Progenitor cell of endocrine pancreas (in vitro differentiated cells): Measurements from ENCODE around the gene FUT1. TPM values are rescaled to one million over a fixed set of nuclear protein-coding genes. Genes with fewer than 3 reads are reported as not detected.
A peak's percentile ranks its signal among the peaks of the same experiment; 100 is the strongest.

Experiments
- DNase-seq: peaks from one replicate; pipeline ENCODE4 v3.0.0; 2021; ENCODE audit warnings: low spot score; ENCODE audit not compliant: unreplicated experiment
- H3K27ac Mint-ChIP-seq: 2 replicates; pipeline ENCODE4 v1.8.0; 2021; ENCODE audit warnings: mild to moderate bottlenecking, moderate library complexity, mixed read lengths
- H3K27me3 Mint-ChIP-seq: 2 replicates; pipeline ENCODE4 v1.8.0; 2021; ENCODE audit warnings: mixed read lengths
- H3K36me3 Mint-ChIP-seq: 2 replicates; pipeline ENCODE4 v1.8.0; 2022; ENCODE audit warnings: mixed read lengths; ENCODE audit not compliant: insufficient read depth
- H3K4me1 Mint-ChIP-seq: 2 replicates; pipeline ENCODE4 v1.8.0; 2021; ENCODE audit warnings: low read depth, mixed read lengths
- H3K4me3 Mint-ChIP-seq: 2 replicates; pipeline ENCODE4 v1.8.0; 2021; ENCODE audit warnings: low read depth, mild to moderate bottlenecking, moderate library complexity, mixed read lengths
- H3K9me3 Mint-ChIP-seq: 2 replicates; pipeline ENCODE4 v1.8.0; 2021; ENCODE audit warnings: low read depth, mixed read lengths
- CTCF ChIP-seq: fragments of 200-600 bp; sonication (generic); IDR thresholded peaks from one replicate; pipeline ENCODE4 v1.5.0; 2021; ENCODE audit warnings: antibody characterized with exemption, mild to moderate bottlenecking; ENCODE audit not compliant: unreplicated experiment
- total RNA-seq: library from RNA; stranded (reverse); gene quantifications from 2 replicates; pipeline ENCODE4 v1.2.1, GENCODE V29; 2021

The FUT1 gene
- total RNA-seq, 1 donor from 2014 or later, result 5.4 TPM

GRCh38 chr19:48784527-48784926 is 32.1 kb upstream of the FUT1 start:
- no peak for TF ChIP-seq CTCF

GRCh38 chr19:48780631-48781391 is 28.4 kb upstream of the FUT1 start:
- Mint-ChIP-seq H3K27me3 (no peaks in the 10 kb centered on the region), H3K9me3 (no peaks in the 10 kb centered on the region), H3K4me1 (peaks cover 10% of the 10 kb centered on the region), H3K4me3 (no peak overlapping the region), H3K36me3 (no peaks in the 10 kb centered on the region), H3K27ac (peak overlapping the region; percentile 1)
- no peak for DNase-seq
- TF ChIP-seq CTCF, result no peak

More at GRCh38 chr19:48784527-48784926, 32.1 kb upstream of the FUT1 start:
- no peak for DNase-seq
- H3K27me3 Mint-ChIP-seq, result no peaks in the 10 kb centered on the region
- no peak overlapping the region for H3K27ac Mint-ChIP-seq
- H3K36me3 Mint-ChIP-seq, result no peaks in the 10 kb centered on the region
- no peaks in the 10 kb centered on the region for H3K9me3 Mint-ChIP-seq
- H3K4me3 Mint-ChIP-seq, result no peak overlapping the region
- H3K4me1 Mint-ChIP-seq, result peaks cover 10% of the 10 kb centered on the region

GRCh38 chr19:48779636-48780035 is 27.2 kb upstream of the FUT1 start:
- no peaks in the 10 kb centered on the region for H3K9me3 Mint-ChIP-seq
- no peaks in the 10 kb centered on the region for H3K36me3 Mint-ChIP-seq
- TF ChIP-seq CTCF, result no peak
- no peak overlapping the region for H3K4me3 Mint-ChIP-seq
- DNase-seq, result no peak
- peaks cover 10% of the 10 kb centered on the region for H3K4me1 Mint-ChIP-seq
- H3K27ac Mint-ChIP-seq, result no peak overlapping the region
- H3K27me3 Mint-ChIP-seq, result no peaks in the 10 kb centered on the region

GRCh38 chr19:48777720-48778119 is 25.3 kb upstream of the FUT1 start:
- peaks cover under 1% of the 10 kb centered on the region for H3K27me3 Mint-ChIP-seq
- TF ChIP-seq CTCF, result no peak
- no peak overlapping the region for H3K27ac Mint-ChIP-seq
- peaks cover 10% of the 10 kb centered on the region for H3K4me1 Mint-ChIP-seq
- no peak for DNase-seq
- H3K36me3 Mint-ChIP-seq, result no peaks in the 10 kb centered on the region
- H3K4me3 Mint-ChIP-seq, result no peak overlapping the region
- H3K9me3 Mint-ChIP-seq, result no peaks in the 10 kb centered on the region

GRCh38 chr19:48777139-48777538 is 24.7 kb upstream of the FUT1 start:
- no peaks in the 10 kb centered on the region for H3K36me3 Mint-ChIP-seq
- H3K9me3 Mint-ChIP-seq, result no peaks in the 10 kb centered on the region
- H3K27ac Mint-ChIP-seq, result no peak overlapping the region
- H3K27me3 Mint-ChIP-seq, result peaks cover 3% of the 10 kb centered on the region
- H3K4me1 Mint-ChIP-seq, result peaks cover 8% of the 10 kb centered on the region
- H3K4me3 Mint-ChIP-seq, result no peak overlapping the region
- no peak for TF ChIP-seq CTCF
- DNase-seq, result no peak
